MM.1S (cell line): Measurements from ENCODE around the gene KRAS.

Source experiments
- DNase-seq: peaks from one replicate; pipeline ENCODE4 v3.0.0-alpha.2; 2015
- H2AFZ ChIP-seq: fragments of 300-600 bp; sonication (generic); 2 replicates; pipeline ENCODE4 v1.6.0; 2016; ENCODE audit warnings: antibody characterized with exemption, low read length
- H3F3A ChIP-seq: fragments of 300-600 bp; sonication (generic); 2 replicates; pipeline ENCODE4 v1.6.1; 2016; ENCODE audit warnings: mild to moderate bottlenecking, antibody characterized with exemption, low read length, moderate library complexity, mixed read lengths; ENCODE audit not compliant: insufficient read depth
- H3K27ac ChIP-seq: fragments of 300-600 bp; sonication (generic); 2 replicates; pipeline ENCODE4 v1.5.1; 2016; ENCODE audit warnings: mild to moderate bottlenecking, low read length
- H3K27me3 ChIP-seq: fragments of 300-600 bp; sonication (generic); replicated peaks from 2 replicates; pipeline ENCODE4 v1.6.0; 2016; ENCODE audit warnings: low read length; ENCODE audit not compliant: insufficient read depth
- H3K36me3 ChIP-seq: fragments of 300-600 bp; sonication (generic); replicated peaks from 2 replicates; pipeline ENCODE4 v1.6.1; 2016; ENCODE audit warnings: mild to moderate bottlenecking, low read length, mixed read lengths; ENCODE audit not compliant: insufficient read depth
- H3K4me1 ChIP-seq: fragments of 300-600 bp; sonication (generic); 2 replicates; pipeline ENCODE4 v1.6.1; 2016; ENCODE audit warnings: low read length, mixed read lengths
- H3K4me2 ChIP-seq: fragments of 300-600 bp; sonication (generic); 2 replicates; pipeline ENCODE4 v1.6.0; 2016; ENCODE audit warnings: low read depth, low read length
- H3K4me3 ChIP-seq: fragments of 300-600 bp; sonication (generic); 2 replicates; pipeline ENCODE4 v1.5.1; 2016; ENCODE audit warnings: low read length, mixed read lengths
- H3K79me2 ChIP-seq: fragments of 300-600 bp; sonication (generic); 2 replicates; pipeline ENCODE4 v1.6.1; 2016; ENCODE audit warnings: mixed run types, low read length, mixed read lengths
- H3K9ac ChIP-seq: fragments of 300-600 bp; sonication (generic); 2 replicates; pipeline ENCODE4 v1.6.1; 2016; ENCODE audit warnings: low read length, mixed read lengths
- H3K9me2 ChIP-seq: fragments of 300-600 bp; sonication (generic); replicated peaks from 2 replicates; pipeline ENCODE4 v1.6.1; 2016; ENCODE audit warnings: mild to moderate bottlenecking, low read length, mixed read lengths; ENCODE audit not compliant: insufficient read depth
- H3K9me3 ChIP-seq: fragments of 300-600 bp; sonication (generic); replicated peaks from 2 replicates; pipeline ENCODE4 v1.6.1; 2016; ENCODE audit warnings: mild to moderate bottlenecking, low read length, mixed read lengths; ENCODE audit not compliant: insufficient read depth
- H4K20me1 ChIP-seq: fragments of 300-600 bp; sonication (generic); 2 replicates; pipeline ENCODE4 v1.6.1; 2016; ENCODE audit warnings: mild to moderate bottlenecking, low read length, moderate library complexity, mixed read lengths; ENCODE audit not compliant: insufficient read depth
- CTCF ChIP-seq: fragments of 300-600 bp; sonication (generic); IDR thresholded peaks from 2 replicates; pipeline ENCODE4 v1.5.1; 2016; ENCODE audit warnings: antibody characterized with exemption, low read length, mixed read lengths
- EZH2 ChIP-seq: fragments of 300-600 bp; sonication (generic); optimal IDR thresholded peaks from 2 replicates; pipeline ENCODE3; 2017; ENCODE audit warnings: low read depth, mild to moderate bottlenecking, antibody characterized with exemption, low read length, mixed read lengths
- EZH2phosphoT487 ChIP-seq: fragments of 300-600 bp; sonication (generic); IDR thresholded peaks from 2 replicates; pipeline ENCODE4 v1.6.1; 2018; ENCODE audit warnings: antibody characterized with exemption, low read length

The KRAS gene

GRCh38 chr12:25241167-25242020 lies 9.3 kb downstream of the KRAS start:
- H3K9me2 ChIP-seq: no peaks in the 10 kb centered on the region
- no peaks in the 10 kb centered on the region for H3K4me1 ChIP-seq
- H3K9ac ChIP-seq: no peak overlapping the region
- DNase-seq: peak; percentile 73
- no peaks in the 10 kb centered on the region for H3K27me3 ChIP-seq
- 0 out of 2 replicates have a peak, but pooled peaks cover 10% of the 10 kb centered on the region for H4K20me1 ChIP-seq
- peaks cover 89% of the 10 kb centered on the region for H3K79me2 ChIP-seq
- no peak overlapping the region for H3K4me2 ChIP-seq
- peak; percentile 64 for TF ChIP-seq CTCF
- TF ChIP-seq EZH2: no peak
- H2AFZ ChIP-seq: no peak overlapping the region
- H3F3A ChIP-seq: peaks cover 7% of the 10 kb centered on the region; the same call in 1 of the 2 replicates
- H3K4me3 ChIP-seq: no peak overlapping the region
- H3K9me3 ChIP-seq: no peaks in the 10 kb centered on the region
- H3K27ac ChIP-seq: no peak overlapping the region
- H3K36me3 ChIP-seq: peaks cover 4% of the 10 kb centered on the region; the same call in 1 of the 2 replicates

- H3K4me3 ChIP-seq: no peak overlapping the region
- H3F3A ChIP-seq: peaks cover 3% of the 10 kb centered on the region; the same call in 1 of the 2 replicates
- H3K4me1 ChIP-seq: no peaks in the 10 kb centered on the region
- peaks cover 5% of the 10 kb centered on the region; the same call in 1 of the 2 replicates for H3K36me3 ChIP-seq
- TF ChIP-seq CTCF (no peak), EZH2 (no peak), EZH2phosphoT487 (no peak)
- H3K9me2 ChIP-seq: no peaks in the 10 kb centered on the region
- no peak overlapping the region for H3K9ac ChIP-seq
- H3K79me2 ChIP-seq: peaks cover 91% of the 10 kb centered on the region
- no peaks in the 10 kb centered on the region for H3K27me3 ChIP-seq
- no peaks in the 10 kb centered on the region for H3K9me3 ChIP-seq
- DNase-seq: no peak
- no peak overlapping the region for H3K27ac ChIP-seq
- H3K4me2 ChIP-seq: no peak overlapping the region
- no peak overlapping the region for H2AFZ ChIP-seq
- H4K20me1 ChIP-seq: 0 out of 2 replicates have a peak, but pooled peaks cover 10% of the 10 kb centered on the region
These were observed 14.1 kb downstream of the KRAS start for GRCh38 chr12:25236626-25237025.

GRCh38 chr12:25236190-25236589 lies 14.5 kb downstream of the KRAS start:
- 0 out of 2 replicates have a peak, but pooled peaks cover 10% of the 10 kb centered on the region for H4K20me1 ChIP-seq
- DNase-seq: no peak
- H3K9me2 ChIP-seq: no peaks in the 10 kb centered on the region
- H3K4me1 ChIP-seq: no peaks in the 10 kb centered on the region
- H2AFZ ChIP-seq: no peak overlapping the region
- no peak overlapping the region for H3K27ac ChIP-seq
- H3K27me3 ChIP-seq: no peaks in the 10 kb centered on the region
- H3K36me3 ChIP-seq: peaks cover 5% of the 10 kb centered on the region; the same call in 1 of the 2 replicates
- peaks cover 94% of the 10 kb centered on the region for H3K79me2 ChIP-seq
- no peak overlapping the region for H3K4me2 ChIP-seq
- no peaks in the 10 kb centered on the region for H3F3A ChIP-seq
- H3K4me3 ChIP-seq: no peak overlapping the region
- H3K9me3 ChIP-seq: no peaks in the 10 kb centered on the region
- TF ChIP-seq EZH2 (no peak), EZH2phosphoT487 (no peak), CTCF (no peak)
- no peak overlapping the region for H3K9ac ChIP-seq
